NCI-H460 (cell line): ENCODE results near the gene TOM1L2. TPM values are rescaled to one million over a fixed set of nuclear protein-coding genes. Genes with fewer than 3 reads are reported as not detected.
A peak's percentile ranks its signal among the peaks of the same experiment; 100 is the strongest.
"Not testable (repeated sequence)": the region's sequence is repeated elsewhere in the genome, so short reads cannot be mapped to it uniquely, and the experiment has no call there.

Experiments
- DNase-seq: peaks from one replicate; pipeline ENCODE4 v3.0.0-alpha.2; 2016; ENCODE audit warnings: low read depth; ENCODE audit errors: extremely low read depth
- total RNA-seq: library from RNA; depleted of rRNA; stranded (reverse); fragments of >200 nt; shearing (Covaris generic); gene quantifications from 2 replicates; pipeline ENCODE4 v1.2.3, GENCODE V29; 2014

The TOM1L2 gene
- total RNA-seq, 1 experiment from 2014 or later, result 9.7 TPM

GRCh38 chr17:17926840-17927449, 45.3 kb downstream of the TOM1L2 start:
- DNase-seq, result no peak

- no peak for DNase-seq
Observed at GRCh38 chr17:17926036-17926435, 46.2 kb downstream of the TOM1L2 start.

GRCh38 chr17:17924857-17925250, 47.3 kb downstream of the TOM1L2 start:
- DNase-seq, result no peak

GRCh38 chr17:17924131-17924856, 47.9 kb downstream of the TOM1L2 start:
- no peak for DNase-seq

- no peak for DNase-seq
Observed at GRCh38 chr17:17922070-17922614, 50.1 kb downstream of the TOM1L2 start.

- DNase-seq, result peak; percentile 22
Observed at GRCh38 chr17:17921192-17922069, 50.8 kb downstream of the TOM1L2 start.

GRCh38 chr17:17919169-17920107, 52.8 kb downstream of the TOM1L2 start:
- peak; percentile 78 for DNase-seq

- no peak for DNase-seq
Observed at GRCh38 chr17:17917394-17917793, 54.8 kb downstream of the TOM1L2 start.

- DNase-seq, result no peak
Observed at GRCh38 chr17:17915183-17915582, 57.0 kb downstream of the TOM1L2 start.

- DNase-seq, result peak; percentile 80
Observed at GRCh38 chr17:17913695-17914332, 58.4 kb downstream of the TOM1L2 start.

GRCh38 chr17:17912336-17912735, 59.9 kb downstream of the TOM1L2 start:
- DNase-seq, result not testable (repeated sequence)

GRCh38 chr17:17911001-17911613, 61.1 kb downstream of the TOM1L2 start:
- DNase-seq, result no peak

GRCh38 chr17:17910060-17910459, 62.1 kb downstream of the TOM1L2 start:
- no peak for DNase-seq

- DNase-seq, result no peak
Observed at GRCh38 chr17:17909078-17909477, 63.1 kb downstream of the TOM1L2 start.

- no peak for DNase-seq
Observed at GRCh38 chr17:17907469-17907868, 64.7 kb downstream of the TOM1L2 start.

- DNase-seq, result no peak
Observed at GRCh38 chr17:17906418-17907215, 65.6 kb downstream of the TOM1L2 start.

- DNase-seq, result no peak
Observed at GRCh38 chr17:17905036-17905320, 67.2 kb downstream of the TOM1L2 start.
